Mesodermal cell (in vitro differentiated cells): ENCODE results near the gene ATP6V0E2.

Source experiments
- H3K27ac ChIP-seq: 2 replicates; pipeline ENCODE4 v1.7.0; 2013; ENCODE audit warnings: mild to moderate bottlenecking, low read depth, low read length, moderate library complexity; ENCODE audit not compliant: severe bottlenecking
- H3K36me3 ChIP-seq: 2 replicates; pipeline ENCODE4 v1.7.1; 2013; ENCODE audit warnings: mild to moderate bottlenecking, low read length, moderate library complexity; ENCODE audit not compliant: control insufficient read depth, insufficient read depth
- H3K4me1 ChIP-seq: one replicate; pipeline ENCODE4 v1.7.1; 2013; ENCODE audit warnings: mild to moderate bottlenecking, low read length; ENCODE audit not compliant: insufficient read depth, control insufficient read depth, poor library complexity, severe bottlenecking
- H3K4me3 ChIP-seq: 2 replicates; pipeline ENCODE4 v1.7.0; 2013; ENCODE audit warnings: low read length, control low read depth, mild to moderate bottlenecking; ENCODE audit not compliant: insufficient read depth, poor library complexity, severe bottlenecking; ENCODE audit errors: extremely low read depth
- H3K9me3 ChIP-seq: 2 replicates; pipeline ENCODE4 v1.7.1; 2013; ENCODE audit warnings: mild to moderate bottlenecking, low read length, moderate library complexity; ENCODE audit not compliant: control insufficient read depth
- WGBS, 2 experiments: methylation state at CpG; one replicate each; pipeline ENCODE4 v1.1.5; 2013; ENCODE audit warnings: missing lambda C conversion rate in 2 of 2; ENCODE audit not compliant: insufficient coverage in 2 of 2; 5-methylcytosine and 5-hydroxymethylcytosine counted together

Gene ATP6V0E2

DNA sequence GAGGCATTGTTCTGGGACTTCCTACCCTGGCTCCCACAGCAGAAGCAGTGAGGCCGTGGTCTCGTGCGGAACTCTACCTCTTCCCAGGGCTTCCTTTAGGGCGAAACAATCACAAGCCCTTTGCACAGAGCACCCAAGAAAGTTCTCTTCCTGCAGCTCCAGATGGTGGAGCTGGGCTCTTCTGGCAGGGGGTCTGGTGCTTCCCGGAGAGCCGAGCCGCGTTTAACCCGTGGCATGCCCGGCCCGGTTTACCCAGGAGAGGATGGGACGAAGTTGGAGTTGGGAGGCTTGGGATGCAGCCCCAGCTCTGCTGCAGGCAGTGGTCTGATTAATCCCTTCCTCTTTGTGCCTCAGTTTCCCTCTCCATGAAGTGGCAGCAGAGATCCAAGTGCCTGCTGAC is 9.0 kb upstream of the ATP6V0E2 start:
- H3K36me3 ChIP-seq = no peaks in the 10 kb centered on the region
- H3K27ac ChIP-seq = no peak overlapping the region
- H3K4me1 ChIP-seq = no peaks in the 10 kb centered on the region
- no peaks in the 10 kb centered on the region for H3K9me3 ChIP-seq
- H3K4me3 ChIP-seq = no peak overlapping the region
- whole genome bisulfite sequencing, 2 experiments = 92 to 100% methylated on average over 11 to 12 of the region's 12 CpGs

DNA sequence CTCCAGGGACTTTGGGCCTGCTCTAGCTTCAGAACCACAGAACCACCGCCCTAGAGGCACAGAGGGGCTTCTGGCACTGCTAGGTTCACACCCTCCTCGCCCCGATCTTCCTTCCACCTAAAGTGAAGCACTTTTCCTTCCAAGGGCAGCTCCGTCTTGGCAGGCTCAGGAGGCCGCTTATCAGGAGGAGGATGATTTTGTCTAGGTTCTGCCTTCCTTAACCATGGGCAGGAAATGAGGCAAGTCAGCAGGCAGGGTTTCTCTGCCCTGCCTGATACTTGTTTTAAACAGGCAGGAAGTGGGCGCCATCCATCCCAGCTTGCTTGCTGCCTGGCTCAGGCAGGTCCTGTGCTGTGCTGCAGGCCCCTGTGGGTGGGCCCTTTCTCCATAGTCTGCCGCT is 8.3 kb upstream of the ATP6V0E2 start:
- no peak overlapping the region for H3K27ac ChIP-seq
- H3K4me3 ChIP-seq = no peak overlapping the region
- no peaks in the 10 kb centered on the region for H3K4me1 ChIP-seq
- H3K36me3 ChIP-seq = no peaks in the 10 kb centered on the region
- H3K9me3 ChIP-seq = no peaks in the 10 kb centered on the region
- WGBS, 2 experiments = 86 to 94% methylated on average over 6 to 7 of the region's 7 CpGs

DNA sequence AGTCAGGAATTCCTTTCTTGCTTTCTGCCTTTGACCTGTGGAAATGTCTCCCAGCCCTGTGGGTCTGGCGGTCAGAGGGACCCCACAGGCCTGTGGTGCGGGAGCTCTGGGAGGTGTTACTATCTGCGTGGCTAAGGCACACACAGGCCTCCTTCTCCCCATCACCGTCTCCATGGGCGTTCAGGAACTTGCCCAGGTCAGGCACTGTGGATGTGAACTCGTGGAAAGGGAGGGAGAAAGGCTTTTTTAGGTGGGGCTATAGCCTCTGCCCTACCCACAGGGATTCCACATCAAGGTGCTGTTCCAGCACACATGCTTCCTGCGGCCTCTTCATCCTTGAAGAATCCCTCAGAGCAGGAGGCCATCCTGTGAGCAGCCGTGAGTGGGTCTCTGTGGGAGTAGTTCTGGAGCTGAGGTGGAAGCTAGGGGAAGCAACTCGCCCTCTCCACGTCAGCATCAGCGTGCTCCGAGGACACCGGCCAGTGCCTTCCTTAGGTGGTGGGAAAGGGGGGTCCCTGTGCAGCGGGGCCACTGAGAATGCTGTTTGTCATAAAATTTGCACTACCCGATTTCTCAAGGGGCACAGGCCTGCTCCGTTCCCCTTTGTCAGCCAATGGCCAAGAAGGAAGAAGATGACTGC is 7.5 kb upstream of the ATP6V0E2 start:
- WGBS, 2 experiments = 89 to 94% methylated on average over 9 to 14 of the region's 16 CpGs

DNA sequence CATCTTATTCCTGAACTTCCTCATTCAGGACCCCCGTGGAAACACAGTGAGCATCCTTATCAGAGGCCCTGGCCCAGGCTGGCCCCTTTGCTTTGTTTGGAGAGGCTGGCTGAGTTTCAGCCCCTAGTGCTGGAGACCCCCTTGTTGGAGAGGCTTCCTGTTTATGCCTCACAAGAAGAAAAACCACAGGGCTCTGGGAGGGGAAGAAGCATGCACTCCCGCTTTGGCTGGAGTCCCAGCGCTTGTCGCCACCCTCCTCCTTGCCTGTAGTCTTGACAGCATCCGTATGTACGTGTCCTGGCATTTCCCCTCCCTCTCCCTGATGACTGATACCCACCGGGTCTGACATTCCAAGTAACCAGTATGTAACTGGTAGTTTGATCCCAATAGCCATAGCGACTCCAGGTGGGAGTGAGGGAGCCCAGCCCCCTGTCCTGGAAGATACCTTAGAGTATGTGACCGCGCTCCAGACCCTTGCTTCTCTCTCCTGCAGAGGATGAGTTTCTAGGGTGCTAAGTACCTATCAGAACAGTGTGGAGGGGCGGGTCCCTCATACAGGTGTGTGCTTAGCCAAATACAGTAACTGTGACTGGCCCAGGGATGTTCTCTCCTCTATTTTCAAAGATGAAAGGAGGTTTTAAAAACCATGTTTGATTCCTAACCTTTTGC is 6.9 kb upstream of the ATP6V0E2 start:
- H3K4me1 ChIP-seq = no peaks in the 10 kb centered on the region
- no peaks in the 10 kb centered on the region for H3K36me3 ChIP-seq
- H3K4me3 ChIP-seq = no peak overlapping the region
- 86 to 90% methylated on average over 4 to 9 of the region's 11 CpGs for WGBS, 2 experiments
- H3K9me3 ChIP-seq = no peaks in the 10 kb centered on the region
- no peak overlapping the region for H3K27ac ChIP-seq

More for the DNA sequence above, 7.5 kb upstream of the ATP6V0E2 start:
- no peak overlapping the region for H3K27ac ChIP-seq
- no peaks in the 10 kb centered on the region for H3K4me1 ChIP-seq
- H3K9me3 ChIP-seq = no peaks in the 10 kb centered on the region
- no peak overlapping the region for H3K4me3 ChIP-seq
- no peaks in the 10 kb centered on the region for H3K36me3 ChIP-seq

DNA sequence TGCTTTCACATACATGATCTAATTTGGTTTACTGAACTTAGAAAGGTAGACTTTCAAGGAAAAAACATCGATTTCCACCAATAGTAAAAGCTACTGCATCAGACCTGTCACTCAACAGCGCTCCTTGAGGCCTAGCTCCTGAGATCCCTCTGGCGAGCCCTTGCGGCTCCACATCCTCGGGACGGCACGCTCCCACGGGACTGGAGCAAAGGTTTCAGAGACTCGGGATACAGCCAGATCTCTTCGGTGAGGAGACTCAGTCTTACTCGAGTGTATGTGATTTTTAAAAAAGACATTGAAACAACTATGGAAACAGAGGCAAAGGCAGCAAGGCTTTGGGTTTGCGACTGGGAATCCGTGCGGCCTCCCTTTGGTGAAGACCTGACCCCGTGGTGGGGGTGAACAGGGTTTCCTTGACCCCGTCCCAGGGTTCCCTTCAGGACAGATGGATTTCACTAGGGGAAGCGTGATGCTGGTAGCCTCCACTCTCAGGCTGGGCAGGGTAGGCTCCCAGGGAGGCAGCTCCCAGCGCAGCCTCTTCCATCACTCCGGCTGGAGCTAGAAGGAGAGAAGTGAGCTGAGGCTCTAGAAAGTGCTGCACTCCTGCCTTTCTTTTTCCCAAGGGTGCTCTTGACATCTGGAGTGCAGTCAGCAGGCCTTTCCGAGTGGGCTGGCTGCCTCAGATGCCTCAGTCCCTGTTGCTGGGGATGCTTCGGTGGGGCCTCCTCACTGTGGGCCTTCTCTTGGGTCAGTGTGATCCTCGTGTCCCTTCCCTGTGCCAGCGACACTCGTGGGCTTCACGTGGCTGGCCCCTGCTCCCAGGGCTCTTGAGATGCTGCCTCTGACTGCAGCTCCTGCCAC is 5.8 kb upstream of the ATP6V0E2 start:
- H3K4me3 ChIP-seq = no peak overlapping the region
- 92% methylated on average over 25 of the region's 25 CpGs for WGBS, 2 experiments

DNA sequence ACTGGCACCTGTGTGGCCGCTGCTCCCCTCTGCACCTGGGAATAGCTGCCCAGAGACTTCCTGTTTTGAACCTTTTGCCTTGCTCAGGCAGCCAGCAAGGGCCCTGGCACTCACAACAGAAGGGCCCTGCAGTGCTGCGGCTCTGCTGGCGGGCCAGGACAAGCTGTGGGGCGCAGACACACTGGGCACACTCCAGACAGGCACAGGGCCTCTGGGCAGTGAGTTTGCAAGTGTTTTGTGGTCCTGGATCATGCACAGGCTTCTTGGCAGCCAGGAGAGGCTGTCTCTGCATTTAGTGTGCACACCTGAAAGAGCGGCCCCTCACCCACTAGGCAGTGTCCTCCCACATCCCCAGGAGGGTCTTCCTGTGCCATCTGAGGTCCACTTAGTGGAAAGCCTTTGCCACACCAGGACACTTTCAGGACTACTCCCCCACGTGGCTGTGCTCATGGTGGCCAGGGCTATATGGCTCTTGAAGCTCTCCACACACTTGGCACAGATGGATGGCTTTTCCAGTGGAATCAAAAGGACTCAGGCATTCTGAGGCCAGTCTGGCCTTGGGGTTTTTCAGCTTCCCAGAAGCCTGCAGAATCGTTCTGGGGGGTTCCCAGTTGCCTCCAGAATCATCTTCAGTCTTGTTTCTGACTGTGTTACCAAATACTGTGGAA is 5.0 kb upstream of the ATP6V0E2 start:
- 81 to 87% methylated on average over 6 to 7 of the region's 7 CpGs for whole genome bisulfite sequencing, 2 experiments
- no peaks in the 10 kb centered on the region for H3K4me1 ChIP-seq
- H3K4me3 ChIP-seq = no peak overlapping the region
- H3K36me3 ChIP-seq = no peaks in the 10 kb centered on the region
- H3K9me3 ChIP-seq = no peaks in the 10 kb centered on the region
- no peak overlapping the region for H3K27ac ChIP-seq

More for the DNA sequence above, 5.8 kb upstream of the ATP6V0E2 start:
- H3K4me1 ChIP-seq = no peaks in the 10 kb centered on the region
- no peak overlapping the region for H3K27ac ChIP-seq
- H3K9me3 ChIP-seq = no peaks in the 10 kb centered on the region
- H3K36me3 ChIP-seq = no peaks in the 10 kb centered on the region

DNA sequence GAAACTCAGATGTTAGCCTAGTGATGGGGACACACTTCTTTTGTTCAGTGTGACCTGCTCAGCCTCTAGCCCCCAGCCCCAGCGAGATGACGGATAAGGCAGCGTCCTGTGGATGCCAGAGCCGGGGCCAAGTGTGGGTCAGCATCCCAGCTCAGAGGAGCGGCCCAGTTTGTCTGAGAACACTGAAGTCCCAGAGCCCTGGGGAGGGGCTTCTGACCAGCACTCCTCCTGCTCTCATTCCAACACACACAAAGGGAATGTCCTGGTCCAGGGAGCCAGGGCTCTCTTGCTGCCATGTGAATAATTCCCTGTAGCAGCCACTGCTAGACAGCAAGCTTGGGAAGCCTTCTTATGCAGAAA is 4.5 kb upstream of the ATP6V0E2 start:
- Histone ChIP-seq H3K4me3 (no peak overlapping the region), H3K9me3 (no peaks in the 10 kb centered on the region), H3K4me1 (no peaks in the 10 kb centered on the region), H3K36me3 (no peaks in the 10 kb centered on the region), H3K27ac (no peak overlapping the region)
- WGBS, 2 experiments = 93 to 100% methylated on average over 4 to 5 of the region's 5 CpGs

DNA sequence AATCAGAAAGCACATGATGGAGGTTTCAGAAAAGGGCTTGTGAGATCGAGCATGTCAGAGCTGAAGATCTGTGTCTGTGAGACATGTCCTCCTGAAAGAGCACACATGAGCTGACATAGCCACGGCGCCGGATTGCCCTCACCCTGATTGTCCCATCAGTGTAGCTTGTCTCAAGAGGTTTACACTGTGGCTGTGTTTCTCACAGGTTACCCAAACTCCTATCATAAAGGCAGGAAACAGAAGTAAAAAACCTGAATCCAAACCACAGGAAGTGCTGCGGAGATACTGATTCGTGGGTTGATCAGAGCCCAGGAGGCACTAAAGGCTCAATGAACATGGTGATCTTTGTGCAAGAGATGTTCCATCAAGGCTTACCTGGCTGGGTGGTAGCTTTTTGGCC is 3.9 kb upstream of the ATP6V0E2 start:
- WGBS, 2 experiments = 90 to 96% methylated on average over 6 of the region's 6 CpGs
- Histone ChIP-seq H3K9me3 (no peaks in the 10 kb centered on the region), H3K36me3 (no peaks in the 10 kb centered on the region), H3K27ac (no peak overlapping the region), H3K4me1 (no peaks in the 10 kb centered on the region), H3K4me3 (no peak overlapping the region)

DNA sequence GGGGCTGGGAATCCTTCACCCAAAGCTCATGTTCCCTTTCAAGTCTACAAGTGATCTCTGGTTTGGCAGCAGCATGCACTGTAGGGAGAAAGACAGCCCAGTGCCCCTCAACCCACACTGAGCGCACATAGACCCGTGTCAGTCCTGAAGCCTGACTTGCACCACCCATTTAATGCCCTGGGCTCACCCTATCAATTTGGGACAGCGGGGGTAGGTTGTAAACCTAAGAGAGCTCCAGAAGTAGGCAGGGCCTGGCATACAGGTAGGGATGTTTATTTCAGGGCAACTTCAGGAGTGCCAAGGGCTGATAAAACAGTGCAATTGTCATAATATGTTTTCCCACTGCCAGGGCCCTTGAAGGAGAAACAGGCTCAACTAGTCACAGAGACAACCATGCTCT is 3.5 kb upstream of the ATP6V0E2 start:
- no peak overlapping the region for H3K4me3 ChIP-seq
- no peaks in the 10 kb centered on the region for H3K9me3 ChIP-seq
- 94% methylated on average over 2 of the region's 3 CpGs for WGBS, 2 experiments
- no peaks in the 10 kb centered on the region for H3K4me1 ChIP-seq
- no peak overlapping the region for H3K27ac ChIP-seq
- H3K36me3 ChIP-seq = no peaks in the 10 kb centered on the region

DNA sequence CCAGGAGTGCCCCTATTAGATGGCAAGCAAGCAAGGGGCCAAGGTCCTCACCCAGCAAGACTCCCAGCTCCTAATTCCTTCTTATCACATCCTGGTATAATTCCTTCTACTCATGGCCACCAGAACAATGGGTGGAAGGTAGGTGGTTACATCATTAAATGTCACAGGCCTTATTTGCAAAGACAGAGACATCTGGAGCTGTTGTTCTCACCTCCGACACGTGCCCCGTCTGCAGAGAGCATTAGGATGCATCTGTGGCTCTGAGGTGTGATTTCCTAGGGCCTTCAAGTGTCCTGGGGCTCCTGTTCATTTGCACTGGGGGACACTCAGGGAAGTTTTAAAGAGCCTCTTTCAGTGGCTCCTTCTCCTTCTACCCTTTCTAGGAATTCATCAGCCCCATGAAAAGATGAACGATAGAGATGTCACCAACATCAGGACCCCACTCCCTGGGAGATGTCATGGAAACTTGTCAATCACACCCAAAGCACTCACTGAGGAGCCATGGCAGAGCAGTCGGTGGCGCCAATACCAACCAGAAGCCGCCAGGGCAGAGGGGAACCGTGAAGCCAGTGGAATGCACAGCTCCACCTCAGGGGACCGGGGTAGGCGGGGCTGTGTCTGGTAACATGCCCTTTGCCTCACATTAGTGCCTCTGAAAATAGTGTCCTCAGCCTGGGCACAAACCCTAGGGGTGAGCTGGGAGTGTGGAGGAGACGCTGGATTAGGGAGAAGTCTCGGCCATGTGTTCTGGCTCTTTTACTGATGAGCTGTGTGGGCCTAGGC is 2.9 kb upstream of the ATP6V0E2 start:
- H3K9me3 ChIP-seq = no peaks in the 10 kb centered on the region
- no peak overlapping the region for H3K27ac ChIP-seq
- no peaks in the 10 kb centered on the region for H3K36me3 ChIP-seq
- H3K4me3 ChIP-seq = no peak overlapping the region
- 69 to 73% methylated on average over 9 to 12 of the region's 12 CpGs for WGBS, 2 experiments
- H3K4me1 ChIP-seq = no peaks in the 10 kb centered on the region
